DMS 273 (cell line): ENCODE measurements around the gene KLK6.

Experiments used
- DNase-seq: peaks from one replicate; lab custom pipeline; 2025; ENCODE audit not compliant: unreplicated experiment; lab: John Stamatoyannopoulos, UW

KLK6 gene

GRCh38 chr19:50969413-50969760, at the start of gene KLK6:
Gene KLK6 (minus strand): TSS chr19:50969591. CDS start chr19:50968104, 1,487 bp downstream.
- no peak for DNase-seq

- DNase-seq, result peak; percentile 26
Measured at GRCh38 chr19:51018745-51019543, 49.6 kb upstream of the KLK6 start.

DNA sequence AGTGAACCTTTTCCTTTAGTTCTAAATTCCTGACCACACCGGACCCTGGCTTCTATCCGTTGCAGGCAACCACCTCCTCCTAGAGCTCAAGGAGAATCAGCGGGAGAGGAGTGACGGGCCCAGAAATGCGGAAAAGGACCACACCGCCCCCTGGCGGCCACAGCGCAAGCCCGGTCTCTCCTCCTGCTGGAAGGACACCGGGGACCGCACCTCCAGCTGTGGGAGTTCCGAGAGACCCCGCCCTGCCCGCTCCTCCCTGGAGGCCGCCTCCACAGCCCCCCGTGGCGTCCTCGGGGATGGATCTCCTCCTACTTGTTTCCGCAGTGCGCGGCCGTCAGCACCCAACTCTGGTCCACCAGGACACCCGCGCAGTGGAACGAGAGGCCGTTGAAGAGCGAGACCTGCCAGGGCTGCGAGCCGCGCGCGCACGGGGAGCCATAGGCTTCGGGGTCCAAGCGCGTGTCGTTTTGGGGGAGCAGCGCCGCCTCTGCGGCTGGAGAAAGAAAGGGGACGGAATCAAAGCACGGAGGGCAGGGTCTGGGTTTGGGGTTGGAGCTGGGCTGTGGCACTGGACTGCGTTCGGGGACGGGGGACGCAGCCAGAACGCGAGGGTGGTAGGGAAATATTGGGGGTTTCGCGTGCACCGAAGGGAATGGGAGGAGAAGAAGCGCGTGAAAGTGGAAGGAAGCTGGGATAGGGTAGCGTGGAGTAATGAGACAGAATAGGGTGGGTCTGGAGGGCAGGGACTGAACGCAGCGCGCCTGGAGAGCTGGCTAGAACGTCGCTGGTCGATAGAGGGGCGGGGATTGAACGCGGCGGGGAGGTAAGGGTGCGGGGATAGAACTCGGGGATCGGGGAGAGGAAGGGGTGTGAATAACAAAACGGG, 47.6 kb upstream of the KLK6 start:
- DNase-seq, result peak; percentile 71

DNA sequence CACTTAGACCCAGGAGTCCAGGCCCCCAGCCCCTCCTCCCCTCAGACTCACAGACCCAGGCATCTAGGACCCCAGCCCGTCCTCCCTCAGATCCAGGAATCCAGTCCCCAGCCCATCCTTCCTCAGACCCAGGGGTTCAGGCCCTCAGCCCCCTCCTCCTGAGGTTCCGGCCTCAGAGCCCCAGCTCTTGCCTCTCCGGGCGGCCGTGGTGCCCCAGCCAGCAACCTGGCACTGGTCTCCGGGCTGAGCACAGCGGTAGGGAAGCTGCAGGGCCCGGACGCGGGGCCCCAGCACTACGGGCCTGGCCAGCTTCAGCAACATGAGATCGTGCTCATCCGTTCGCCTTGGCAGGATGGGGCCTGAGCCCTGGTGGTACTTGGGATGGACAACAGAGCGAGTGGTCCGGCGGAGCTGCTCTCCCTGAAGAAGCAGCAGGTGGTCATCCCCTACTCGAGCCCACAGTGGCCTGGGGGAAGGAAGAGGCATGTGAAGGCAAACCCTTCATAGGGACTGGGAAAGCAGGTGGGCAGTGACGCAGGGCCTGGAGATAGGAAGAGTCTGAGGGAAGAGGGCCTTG, 46.4 kb upstream of the KLK6 start:
- no peak for DNase-seq

- no peak for DNase-seq
Measured at GRCh38 chr19:51014242-51014641, 44.9 kb upstream of the KLK6 start.

GRCh38 chr19:51012661-51013190, 43.3 kb upstream of the KLK6 start:
- DNase-seq, result no peak

DNA sequence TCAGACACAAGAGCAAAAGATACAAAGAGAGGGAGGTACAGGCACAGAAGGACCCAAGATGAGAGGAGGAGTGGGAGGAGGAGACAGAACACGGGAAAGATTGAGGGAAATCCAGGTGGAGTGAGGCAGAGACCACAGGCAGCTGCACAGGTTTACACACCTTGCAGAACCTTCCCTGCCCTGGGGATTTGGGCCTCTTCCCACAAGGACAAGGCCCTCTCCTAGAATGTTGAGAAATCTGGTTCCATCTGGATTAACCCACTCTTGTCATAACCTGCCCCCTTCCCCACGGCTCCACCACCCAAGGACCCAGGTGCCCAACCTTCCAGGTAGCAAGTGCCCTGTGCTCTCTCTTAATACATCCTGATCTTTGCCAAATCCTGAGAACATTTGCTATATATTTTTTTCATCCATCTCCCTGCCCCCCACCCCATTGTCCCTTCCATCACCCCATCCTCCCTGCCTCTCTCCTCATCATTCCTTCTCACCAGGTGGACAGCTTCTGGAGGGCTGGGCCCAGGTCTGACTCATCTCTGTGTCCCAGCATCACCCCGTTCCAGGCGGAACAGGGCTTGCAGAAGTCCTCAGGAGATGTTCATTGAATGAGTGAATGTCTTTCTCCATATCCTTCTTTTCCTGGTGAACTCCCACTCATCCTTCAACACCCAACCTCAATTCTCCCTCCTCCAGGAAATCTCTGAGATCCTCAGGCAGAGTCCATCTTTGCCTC, 40.8 kb upstream of the KLK6 start:
- DNase-seq, result no peak

- no peak for DNase-seq
Measured at GRCh38 chr19:51009061-51009891, 39.9 kb upstream of the KLK6 start.

- no peak for DNase-seq
Measured at GRCh38 chr19:51007488-51007887, 38.1 kb upstream of the KLK6 start.

DNA sequence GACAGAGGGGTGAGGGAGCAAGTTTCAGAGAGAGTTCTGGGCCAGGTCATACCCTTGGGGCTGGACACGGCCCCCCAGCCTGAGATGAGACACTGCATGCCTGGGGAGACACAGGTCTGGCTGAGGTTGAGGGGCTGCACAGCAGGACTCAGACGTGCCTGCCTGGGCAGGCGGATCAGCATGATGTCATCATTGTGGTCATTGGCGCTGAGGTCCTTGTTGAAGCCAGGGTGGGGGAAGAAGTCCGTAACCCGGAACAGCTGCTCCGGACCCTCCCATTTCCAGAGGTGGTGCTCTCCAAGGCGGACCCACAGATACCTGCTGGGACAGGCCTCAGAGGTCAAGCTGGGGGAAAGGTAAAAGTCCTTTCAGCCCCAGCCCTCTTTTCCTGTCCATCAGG, 37.0 kb upstream of the KLK6 start:
- DNase-seq, result no peak

- no peak for DNase-seq
Measured at GRCh38 chr19:51005248-51005647, 35.9 kb upstream of the KLK6 start.

GRCh38 chr19:51003316-51003715, 33.9 kb upstream of the KLK6 start:
- no peak for DNase-seq

DNA sequence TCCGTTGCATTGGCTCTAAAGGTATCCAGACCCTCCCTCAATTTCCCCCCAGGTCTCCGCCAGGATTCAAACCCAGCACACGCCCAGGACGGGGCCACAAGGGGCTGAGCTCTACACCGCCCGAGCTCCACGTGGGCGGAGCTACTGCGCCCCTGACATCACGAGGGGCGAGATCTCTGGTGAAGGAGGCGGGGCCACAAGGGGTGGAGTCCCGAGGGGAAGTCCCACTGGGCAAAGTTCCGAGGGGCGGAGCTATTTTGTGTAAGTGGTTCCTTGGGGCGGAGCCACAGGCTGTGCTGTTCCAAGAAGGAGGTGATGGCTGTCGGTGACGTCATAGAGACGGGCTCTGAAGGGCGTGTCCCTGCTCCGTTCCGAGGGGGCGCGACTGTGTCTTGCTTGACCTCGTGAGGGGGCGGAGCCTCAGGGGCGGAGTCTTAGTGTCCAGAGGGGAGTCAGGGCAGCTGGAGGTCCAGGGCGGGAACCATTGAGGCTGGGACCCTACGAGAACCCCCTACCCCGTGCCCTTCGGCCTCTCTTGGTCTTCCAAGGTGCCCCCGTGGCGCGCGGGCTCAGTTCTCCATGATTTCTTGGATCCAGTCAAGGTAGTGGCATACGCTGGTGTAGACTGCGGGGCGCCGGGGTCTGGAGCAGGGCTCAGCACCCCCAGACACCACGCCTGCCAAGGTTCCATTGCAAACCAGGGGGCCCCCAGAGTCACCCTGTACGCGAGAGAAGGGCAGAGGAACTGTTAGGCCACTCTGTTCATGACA, 33.3 kb upstream of the KLK6 start:
- no peak for DNase-seq

DNA sequence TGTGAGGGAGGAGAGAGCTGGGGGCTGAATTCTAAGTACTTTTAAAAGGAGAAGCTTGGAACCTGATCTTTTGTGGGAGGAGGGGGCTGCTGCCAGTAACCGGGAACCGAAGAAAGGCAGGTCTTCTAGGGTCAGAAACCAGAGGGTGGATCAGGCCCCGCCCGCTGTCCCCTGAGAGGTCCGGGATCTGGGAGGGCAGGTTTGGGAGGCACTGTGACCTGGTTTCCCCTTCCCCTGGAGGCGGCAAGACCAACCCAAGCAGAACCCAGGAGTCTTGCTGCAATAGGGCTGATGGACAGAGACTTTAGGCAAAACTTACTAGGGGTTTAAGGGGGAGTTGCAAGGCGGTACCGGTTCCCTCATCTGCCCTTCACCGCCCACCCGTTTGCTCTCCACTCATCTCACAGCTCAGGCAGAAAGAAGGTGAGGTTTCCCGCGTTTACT, 32.7 kb upstream of the KLK6 start:
- no peak for DNase-seq

DNA sequence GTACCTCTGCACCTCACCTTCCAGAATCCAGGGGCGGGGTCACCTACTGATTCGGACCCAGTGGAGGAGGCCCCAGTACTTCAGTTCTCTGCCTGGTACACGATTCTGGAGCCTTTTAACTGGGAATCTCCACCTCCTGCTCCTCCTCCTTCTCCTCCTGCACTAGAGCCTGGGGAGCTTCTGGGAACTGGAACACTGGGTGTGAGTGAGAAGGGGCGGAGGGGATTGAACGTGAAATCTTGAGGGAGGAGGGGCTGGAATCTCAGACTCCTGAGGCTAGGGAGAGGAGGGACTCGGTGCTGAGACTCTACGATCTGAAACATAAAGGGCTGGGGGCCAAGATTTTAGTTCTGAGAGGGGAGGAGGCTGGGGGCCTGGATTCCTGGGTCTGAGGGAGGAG, 32.1 kb upstream of the KLK6 start, which contains the start of gene KLK8:
Gene KLK8, minus strand, starts transcription at position 90 of the 400 bp plus-strand sequence. CDS start 437 bp downstream, outside the sequence.
- DNase-seq, result no peak

GRCh38 chr19:51000981-51001380, 31.6 kb upstream of the KLK6 start:
- DNase-seq, result no peak

DNA sequence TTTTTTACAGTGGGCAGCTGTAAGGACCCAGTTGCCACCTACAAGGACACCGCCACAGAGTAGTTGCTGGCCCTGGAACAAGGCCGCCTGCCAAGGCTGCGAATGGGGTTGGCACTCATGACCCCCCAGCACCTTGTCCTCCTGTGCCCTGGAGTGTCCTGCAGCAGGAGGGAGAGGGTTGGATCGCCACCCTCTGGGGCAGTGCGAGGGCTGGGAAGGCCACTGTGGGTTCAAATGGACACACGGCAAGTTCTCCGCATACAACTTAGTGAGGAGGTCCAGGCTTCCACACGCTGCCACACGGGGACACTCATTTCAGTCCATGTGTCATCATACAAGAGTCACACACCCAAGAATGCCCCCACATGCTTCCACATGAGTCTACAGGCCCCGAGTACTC, 31.0 kb upstream of the KLK6 start:
- DNase-seq, result no peak

DNA sequence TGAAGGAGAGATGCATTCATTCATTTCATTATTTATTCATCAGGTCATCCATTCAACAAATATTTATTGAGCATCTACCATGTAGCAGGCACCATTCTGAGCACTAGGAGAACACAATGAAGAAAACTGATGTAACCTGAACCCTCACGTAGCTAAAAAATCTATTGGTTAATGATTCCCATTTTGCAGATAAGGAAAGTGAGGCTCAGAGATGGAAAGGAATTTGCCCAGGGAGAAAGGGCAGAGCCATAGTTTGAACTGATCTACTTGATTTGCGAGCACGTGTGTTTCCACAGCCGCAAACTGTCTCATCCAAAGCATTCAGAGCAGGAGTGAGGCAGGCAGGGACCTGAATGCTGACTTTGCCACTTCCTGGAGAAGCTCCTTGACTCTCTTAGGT, 29.3 kb upstream of the KLK6 start:
- no peak for DNase-seq

GRCh38 chr19:50998061-50998460, 28.7 kb upstream of the KLK6 start:
- DNase-seq, result no peak
